Measurements from ENCODE around the gene BDKRB2.

DNA sequence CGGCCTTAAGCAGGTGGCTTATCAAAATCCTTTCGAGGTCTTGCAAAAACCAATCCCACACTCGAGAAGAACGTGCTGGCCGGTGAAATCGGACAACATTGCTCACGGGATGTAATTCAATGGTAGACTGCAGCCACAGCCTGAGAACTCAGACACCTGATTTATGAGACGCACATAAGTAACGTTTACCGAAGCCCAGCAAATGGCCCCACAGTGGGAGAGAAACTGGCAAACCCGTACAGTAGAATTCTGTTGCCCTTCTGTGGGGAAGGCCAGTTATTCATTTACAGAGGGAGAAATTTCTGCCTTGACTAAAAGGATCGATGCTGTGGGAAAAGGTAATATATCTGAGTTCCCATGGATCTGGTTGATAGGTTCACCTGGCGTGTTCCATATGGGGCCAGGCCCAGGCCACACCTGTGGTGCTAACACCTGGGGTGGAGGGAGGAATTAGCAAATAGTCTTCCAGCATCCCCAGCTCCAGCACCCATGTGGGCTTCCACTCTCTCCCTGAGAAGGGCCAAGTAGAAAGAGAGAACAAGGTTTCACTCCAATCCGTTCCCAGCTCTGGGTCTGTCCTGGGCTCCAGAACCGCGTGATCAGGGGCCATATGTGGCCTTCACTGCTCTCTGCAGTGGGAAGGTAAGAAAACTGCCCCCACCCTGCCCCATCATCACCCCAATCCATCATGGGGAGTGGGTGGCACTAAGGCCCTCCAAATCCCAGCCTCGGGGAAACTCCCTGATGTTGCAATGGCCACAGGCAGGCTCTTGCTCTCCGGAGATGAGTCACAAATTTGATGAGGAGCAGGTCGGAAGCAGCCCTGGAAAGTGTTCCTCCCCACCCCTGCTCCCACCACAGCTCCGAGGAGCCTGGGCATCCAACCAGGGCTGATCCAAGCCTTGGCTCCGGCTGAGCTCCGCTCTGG, 64.1 kb downstream of the BDKRB2 start:
- TF ChIP-seq LEF1 (IDR thresholded peaks at IDR 0.05; ENCODE audit: borderline replicate concordance) (no peak), CTBP1 (IDR thresholded peaks at IDR 0.05; ENCODE audit: borderline replicate concordance) (no peak), SUZ12 (IDR thresholded peaks at IDR 0.05) (no peak), ELF4 (IDR thresholded peaks at IDR 0.05) (no peak), L3MBTL2 (conservative IDR thresholded peaks at IDR 0.05) (no peak), BHLHE40 (IDR thresholded peaks at IDR 0.05; ENCODE audit: borderline replicate concordance) (no peak), FOXA1 (IDR thresholded peaks at IDR 0.05) (no peak), HDGF (IDR thresholded peaks at IDR 0.05; ENCODE audit: borderline replicate concordance) (no peak), TARDBP (IDR thresholded peaks at IDR 0.05) (no peak), SP1 (IDR thresholded peaks at IDR 0.05) (no peak)

Measured in HEK293T (cell line).